Adrenal gland (tissue), 12 donors: ENCODE results near the gene SNX30. TPM values are rescaled to one million over a fixed set of nuclear protein-coding genes. Genes with fewer than 3 reads are reported as not detected.

ENCODE experiments used
- DNase-seq, 7 donors: peaks; one replicate each; pipeline ENCODE4 v3.0.0-alpha.2; 2019 to 2020
- H3K27ac ChIP-seq, 5 donors: fragments of 200-600 bp; sonication (generic) in 4 of 5; 1 replicate in 3 of 5; 2 replicates in 2 of 5; pipeline versions ENCODE4 v1.5.1 to v1.8.0; 2016 to 2020; ENCODE audit warnings: mild to moderate bottlenecking in 1 of 5
- H3K27me3 ChIP-seq: fragments of 200-600 bp; 2 replicates; pipeline ENCODE4 v1.8.0; 2021
- H3K36me3 ChIP-seq, 2 donors: fragments of 200-600 bp; replicated peaks in 1 of 2; 1 replicate in 1 of 2; 2 replicates in 1 of 2; pipeline versions ENCODE4 v1.5.1 to v1.8.0; 2018 to 2022
- H3K4me1 ChIP-seq, 2 donors: fragments of 200-600 bp; replicated peaks in 1 of 2; 1 replicate in 1 of 2; 2 replicates in 1 of 2; pipeline versions ENCODE4 v1.5.1 to v1.8.0; 2018 to 2021
- H3K4me3 ChIP-seq, 4 donors: fragments of 200-600 bp; sonication (generic) in 3 of 4; one replicate each; pipeline ENCODE4 v1.5.1; 2016 to 2018
- H3K9me3 ChIP-seq, 3 donors: fragments of 200-600 bp; sonication (generic) in 1 of 3; replicated peaks in 1 of 3; 1 replicate in 2 of 3; 2 replicates in 1 of 3; pipeline versions ENCODE4 v1.5.1 to v1.8.0; 2016 to 2021
- CTCF ChIP-seq, 6 experiments: fragments of 450-650 bp in 4 of 6; fragments of 200-600 bp in 2 of 6; sonication (generic) in 1 of 6; IDR thresholded peaks; 1 replicate in 5 of 6; 2 replicates in 1 of 6; pipeline versions ENCODE4 v1.5.1 to v1.8.0; 2016 to 2021; ENCODE audit warnings: antibody characterized with exemption in 6 of 6, mild to moderate bottlenecking in 2 of 6, moderate library complexity in 1 of 6
- POLR2A ChIP-seq, 2 donors: fragments of 450-650 bp; IDR thresholded peaks; one replicate each; pipeline ENCODE4 v1.6.1; 2017; ENCODE audit warnings: antibody characterized with exemption in 2 of 2, mild to moderate bottlenecking in 2 of 2, moderate library complexity in 1 of 2
- WGBS, 4 donors: extraction: QIAGEN DNeasy Blood & Tissue Kit in 2 of 4; methylation state at CpG; one replicate each; pipeline versions ENCODE4 v1.1.5 to v1.1.7; 2013 to 2017; 5-methylcytosine and 5-hydroxymethylcytosine counted together
- intact Hi-C, 2 donors: fragments of 100-400 bp; cut with DNase I; formaldehyde crosslinking; loops; one replicate each; pipeline versions ENCODE4 v1.14.1 to v1.15.0; 2022 to 2023
- polyA plus RNA-seq, 3 donors: library from polyadenylated mRNA; stranded (reverse); fragments of 200-250 nt in 2 of 3; fragments of 350-450 nt in 1 of 3; fragmentation: Illumina TruSeq in 1 of 3; extraction: RNeasy Lipid Tissue Mini Kit (QIAGEN cat#74804) in 1 of 3; gene quantifications; one replicate each; pipeline ENCODE4 v1.2.3, GENCODE V29; 2013 to 2014
- total RNA-seq, 9 donors: library from RNA; depleted of rRNA in 4 of 9; stranded (reverse); fragments of >200 nt in 4 of 9; fragments of 120-200 nt in 1 of 9; fragmentation: NEBNext Ultra II Directional in 1 of 9; extraction: Animal tissue kit (Norgen Biotek cat#: 25700) in 1 of 9; gene quantifications; one replicate each; pipeline versions ENCODE4 v1.1.0 to v1.2.4, GENCODE V29; 2013 to 2023
- donor health status: healthy with polysubstance abuse.
- donor health status: Bipolar disorder and iron deficiency.
- donor health status: DM: yes; HTN: yes; CAD: no.
- donor health status: DM: no; HTN: no; CAD: no.
- donor health status: DM: no; HTN: no; CAD: no.
- donor health status: DM: yes; HTN: yes; CAD: no.

SNX30 gene
- total and polyA plus RNA-seq, 12 donors = 0.84 to 12.3 (median 8.8) TPM

GRCh38 chr9:112864403-112864802 lies 113.8 kb downstream of the SNX30 start:
- H3K27me3 ChIP-seq = no peaks in the 10 kb centered on the region
- H3K36me3 ChIP-seq = peaks cover 0 to 6% of the 10 kb centered on the region in 2 donors
- no peaks in the 10 kb centered on the region for H3K9me3 ChIP-seq
- peak overlapping the region in 1 of 5 donors; percentile 51 for H3K27ac ChIP-seq
- DNase-seq = no peak
- TF ChIP-seq CTCF (IDR thresholded peaks at IDR 0.05) (no peak), POLR2A (IDR thresholded peaks at IDR 0.05) (no peak)
- 55 to 100% (median 76%) methylated on average over 2 to 3 of the region's 3 CpGs for WGBS, 4 donors
- intact Hi-C loops = no loop called here
- H3K4me1 ChIP-seq = no peaks in the 10 kb centered on the region
- H3K4me3 ChIP-seq = no peak overlapping the region

- TF ChIP-seq CTCF (IDR thresholded peaks at IDR 0.05) (no peak), POLR2A (IDR thresholded peaks at IDR 0.05) (no peak)
- H3K36me3 ChIP-seq = peaks cover 0 to 6% of the 10 kb centered on the region in 2 donors
- H3K4me3 ChIP-seq = no peak overlapping the region
- H3K27ac ChIP-seq = no peak overlapping the region
- no peak for DNase-seq
- no peaks in the 10 kb centered on the region for H3K4me1 ChIP-seq
- WGBS, 4 donors = 88 to 98% (median 97%) methylated on average over 7 of the region's 7 CpGs
- H3K9me3 ChIP-seq = no peaks in the 10 kb centered on the region
- intact Hi-C loops = no loop called here
- H3K27me3 ChIP-seq = no peaks in the 10 kb centered on the region
Observed at GRCh38 chr9:112864982-112865381, 114.4 kb downstream of the SNX30 start.

GRCh38 chr9:112866662-112867274 lies 116.2 kb downstream of the SNX30 start:
- no peak for DNase-seq
- H3K36me3 ChIP-seq = peaks cover 0 to 10% of the 10 kb centered on the region in 2 donors
- TF ChIP-seq POLR2A (IDR thresholded peaks at IDR 0.05) (no peak), CTCF (IDR thresholded peaks at IDR 0.05) (no peak)
- H3K9me3 ChIP-seq = no peaks in the 10 kb centered on the region
- intact Hi-C loops = no loop called here
- no peak overlapping the region for H3K4me3 ChIP-seq
- no peak overlapping the region for H3K27ac ChIP-seq
- WGBS, 4 donors = 92 to 100% (median 95%) methylated on average over 1 of the region's 1 CpG
- H3K4me1 ChIP-seq = no peaks in the 10 kb centered on the region
- H3K27me3 ChIP-seq = no peaks in the 10 kb centered on the region

GRCh38 chr9:112867275-112867991 lies 116.9 kb downstream of the SNX30 start:
- Histone ChIP-seq H3K4me1 (no peaks in the 10 kb centered on the region), H3K9me3 (no peaks in the 10 kb centered on the region), H3K27me3 (no peaks in the 10 kb centered on the region), H3K27ac (no peak overlapping the region), H3K4me3 (no peak overlapping the region), H3K36me3 (peaks cover 0 to 10% of the 10 kb centered on the region in 2 donors)
- TF ChIP-seq POLR2A (IDR thresholded peaks at IDR 0.05) = no peak
- TF ChIP-seq CTCF (IDR thresholded peaks at IDR 0.05) = no peak
- intact Hi-C loops = no loop called here
- WGBS, 4 donors = 51 to 73% (median 55%) methylated on average over 3 of the region's 3 CpGs
- peak in 1 of 7 donors; percentile 29 for DNase-seq
